SH-SY5Y (cell line): Measurements from ENCODE around the gene SYNE2.

Experiments
- GATA2 ChIP-seq: IDR thresholded peaks from 2 replicates; pipeline ENCODE4 v1.6.1; 2011; ENCODE audit warnings: mild to moderate bottlenecking, low read depth, low read length
- GATA3 ChIP-seq: IDR thresholded peaks from 2 replicates; pipeline ENCODE4 v1.6.1; 2011; ENCODE audit warnings: low read depth, mild to moderate bottlenecking, low read length, moderate library complexity

- no peak for TF ChIP-seq GATA2
- TF ChIP-seq GATA3, result no peak
Observed at GRCh38 chr14:64195199-64195598, 342.4 kb downstream of the SYNE2 start.
